ENCODE measurements around the gene FAM163A.

- TF ChIP-seq, protein P1, sequence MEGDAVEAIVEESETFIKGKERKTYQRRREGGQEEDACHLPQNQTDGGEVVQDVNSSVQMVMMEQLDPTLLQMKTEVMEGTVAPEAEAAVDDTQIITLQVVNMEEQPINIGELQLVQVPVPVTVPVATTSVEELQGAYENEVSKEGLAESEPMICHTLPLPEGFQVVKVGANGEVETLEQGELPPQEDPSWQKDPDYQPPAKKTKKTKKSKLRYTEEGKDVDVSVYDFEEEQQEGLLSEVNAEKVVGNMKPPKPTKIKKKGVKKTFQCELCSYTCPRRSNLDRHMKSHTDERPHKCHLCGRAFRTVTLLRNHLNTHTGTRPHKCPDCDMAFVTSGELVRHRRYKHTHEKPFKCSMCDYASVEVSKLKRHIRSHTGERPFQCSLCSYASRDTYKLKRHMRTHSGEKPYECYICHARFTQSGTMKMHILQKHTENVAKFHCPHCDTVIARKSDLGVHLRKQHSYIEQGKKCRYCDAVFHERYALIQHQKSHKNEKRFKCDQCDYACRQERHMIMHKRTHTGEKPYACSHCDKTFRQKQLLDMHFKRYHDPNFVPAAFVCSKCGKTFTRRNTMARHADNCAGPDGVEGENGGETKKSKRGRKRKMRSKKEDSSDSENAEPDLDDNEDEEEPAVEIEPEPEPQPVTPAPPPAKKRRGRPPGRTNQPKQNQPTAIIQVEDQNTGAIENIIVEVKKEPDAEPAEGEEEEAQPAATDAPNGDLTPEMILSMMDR (IDR thresholded peaks at IDR 0.05; ENCODE audit: low read length), result no peak
- no peak for TF ChIP-seq EZH2 (IDR thresholded peaks at IDR 0.05; ENCODE audit: borderline replicate concordance, low read length)
Observed at GRCh38 chr1:179818743-179819173, 75.7 kb downstream of the FAM163A start.
